Breast epithelium (tissue), 4 donors: ENCODE data around the gene ISCU. TPM values are rescaled to one million over a fixed set of nuclear protein-coding genes. Genes with fewer than 3 reads are reported as not detected.
"Not testable (repeated sequence)": the region's sequence is repeated elsewhere in the genome, so short reads cannot be mapped to it uniquely, and the experiment has no call there.

Experiments used
- DNase-seq, 2 donors: peaks; one replicate each; pipeline ENCODE4 v3.0.0-alpha.2; 2019; ENCODE audit warnings: low spot score in 2 of 2
- H3K27ac ChIP-seq, 2 donors: fragments of 200-600 bp; sonication (generic) in 1 of 2; one replicate each; pipeline ENCODE4 v1.5.1; 2016 to 2019; ENCODE audit warnings: mild to moderate bottlenecking in 1 of 2
- H3K27me3 ChIP-seq, 2 donors: fragments of 200-600 bp; sonication (generic) in 1 of 2; one replicate each; pipeline versions ENCODE4 v1.5.1 to v1.6.0; 2017 to 2019; ENCODE audit warnings: control low read depth in 1 of 2, mild to moderate bottlenecking in 1 of 2
- H3K36me3 ChIP-seq: fragments of 200-600 bp; one replicate; pipeline ENCODE4 v1.5.1; 2019
- H3K4me1 ChIP-seq, 2 donors: fragments of 200-600 bp; sonication (generic); one replicate each; pipeline ENCODE4 v1.5.1; 2016 to 2019; ENCODE audit warnings: control low read depth in 1 of 2
- H3K4me3 ChIP-seq, 3 donors: fragments of 200-600 bp; sonication (generic); 1 replicate in 2 of 3; 2 replicates in 1 of 3; pipeline ENCODE4 v1.5.1; 2016 to 2019; ENCODE audit warnings: mild to moderate bottlenecking in 3 of 3, moderate library complexity in 2 of 3
- H3K9me3 ChIP-seq, 2 donors: fragments of 200-600 bp; sonication (generic) in 1 of 2; one replicate each; pipeline ENCODE4 v1.5.1; 2016 to 2019; ENCODE audit warnings: control low read depth in 1 of 2
- CTCF ChIP-seq, 3 donors: fragments of 450-650 bp; IDR thresholded peaks; one replicate each; pipeline ENCODE4 v1.5.1; 2016 to 2017; ENCODE audit warnings: antibody characterized with exemption in 3 of 3, mild to moderate bottlenecking in 3 of 3, moderate library complexity in 3 of 3
- POLR2A ChIP-seq: fragments of 450-650 bp; IDR thresholded peaks from one replicate; pipeline ENCODE4 v1.6.1; 2016; ENCODE audit warnings: antibody characterized with exemption, mild to moderate bottlenecking, moderate library complexity
- POLR2AphosphoS5 ChIP-seq, 3 donors: sonication (generic); formaldehyde crosslinking; IDR thresholded peaks; one replicate each; pipeline ENCODE4 v1.6.1; 2017; ENCODE audit warnings: antibody characterized with exemption in 3 of 3
- intact Hi-C: fragments of 100-400 bp; cut with DNase I; formaldehyde crosslinking; loops from one replicate; pipeline ENCODE4 v1.15.1; 2023; ENCODE audit warnings: low total_unique reads
- total RNA-seq, 3 donors: library from RNA; depleted of rRNA; stranded (reverse); fragments of >200 nt; gene quantifications; one replicate each; pipeline ENCODE4 v1.1.0, GENCODE V29; 2016

The ISCU gene
- total RNA-seq, 3 donors from 2014 or later: 220 to 328 (median 227) TPM

GRCh38 chr12:108570743-108571608 is 8.6 kb downstream of the ISCU start:
- Histone ChIP-seq H3K27me3 (no peaks in the 10 kb centered on the region), H3K4me1 (no peaks in the 10 kb centered on the region), H3K27ac (no peak overlapping the region), H3K36me3 (no peaks in the 10 kb centered on the region), H3K4me3 (no peak overlapping the region), H3K9me3 (no peaks in the 10 kb centered on the region)
- no peak for DNase-seq
- TF ChIP-seq POLR2AphosphoS5 (IDR thresholded peaks at IDR 0.05): no peak
- no peak for TF ChIP-seq POLR2A
- TF ChIP-seq CTCF (IDR thresholded peaks at IDR 0.05): peak in 1 of 3 donors; percentile 49
- intact Hi-C loops: no loop called here

GRCh38 chr12:108571609-108572165 is 9.3 kb downstream of the ISCU start:
- no peaks in the 10 kb centered on the region for H3K27me3 ChIP-seq
- DNase-seq: no peak
- H3K27ac ChIP-seq: no peak overlapping the region
- no peak for TF ChIP-seq POLR2A
- TF ChIP-seq POLR2AphosphoS5 (IDR thresholded peaks at IDR 0.05): no peak
- TF ChIP-seq CTCF (IDR thresholded peaks at IDR 0.05): no peak
- H3K36me3 ChIP-seq: no peaks in the 10 kb centered on the region
- no peaks in the 10 kb centered on the region for H3K4me1 ChIP-seq
- no peak overlapping the region for H3K4me3 ChIP-seq
- H3K9me3 ChIP-seq: no peaks in the 10 kb centered on the region
- intact Hi-C loops: no loop called here

GRCh38 chr12:108572166-108572790 is 9.9 kb downstream of the ISCU start:
- intact Hi-C loops: no loop called here
- Histone ChIP-seq H3K27me3 (no peaks in the 10 kb centered on the region), H3K4me1 (no peaks in the 10 kb centered on the region), H3K4me3 (no peak overlapping the region), H3K27ac (no peak overlapping the region), H3K36me3 (no peaks in the 10 kb centered on the region), H3K9me3 (no peaks in the 10 kb centered on the region)
- no peak for DNase-seq
- TF ChIP-seq POLR2AphosphoS5 (IDR thresholded peaks at IDR 0.05): no peak
- TF ChIP-seq POLR2A: no peak
- no peak for TF ChIP-seq CTCF (IDR thresholded peaks at IDR 0.05)

GRCh38 chr12:108573317-108573716 is 10.9 kb downstream of the ISCU start:
- intact Hi-C loops: no loop called here
- H3K4me3 ChIP-seq: no peak overlapping the region

GRCh38 chr12:108574276-108574675 is 11.9 kb downstream of the ISCU start:
- H3K27me3 ChIP-seq, intact Hi-C loops, H3K4me3 ChIP-seq, DNase-seq, H3K27ac ChIP-seq, H3K9me3 ChIP-seq, H3K36me3 ChIP-seq, H3K4me1 ChIP-seq: not testable (repeated sequence)

More at GRCh38 chr12:108573317-108573716, 10.9 kb downstream of the ISCU start:
- no peaks in the 10 kb centered on the region for H3K9me3 ChIP-seq
- H3K27ac ChIP-seq: no peak overlapping the region
- H3K36me3 ChIP-seq: no peaks in the 10 kb centered on the region
- no peak for DNase-seq
- no peaks in the 10 kb centered on the region for H3K27me3 ChIP-seq
- H3K4me1 ChIP-seq: no peaks in the 10 kb centered on the region
- TF ChIP-seq POLR2AphosphoS5 (IDR thresholded peaks at IDR 0.05) (no peak), POLR2A (no peak), CTCF (IDR thresholded peaks at IDR 0.05) (no peak)
